ENCODE results near the gene MPIG6B.
A peak's percentile ranks its signal among the peaks of the same experiment; 100 is the strongest.

Gene MPIG6B

GRCh38 chr6:31723245-31723979 lies at the start of gene MPIG6B:
Gene MPIG6B (plus strand): TSS chr6:31723373. CDS start chr6:31723384, 11 bp downstream.
- DNase-seq (ENCODE audit: low spot score) = no peak

GRCh38 chr6:31676322-31676903 lies 46.8 kb upstream of the MPIG6B start:
- DNase-seq (ENCODE audit: low spot score) = no peak

GRCh38 chr6:31676904-31677303 lies 46.3 kb upstream of the MPIG6B start:
- DNase-seq (ENCODE audit: low spot score) = no peak

- DNase-seq (ENCODE audit: low spot score) = no peak
Measured at GRCh38 chr6:31677955-31678354, 45.2 kb upstream of the MPIG6B start.

- peak; percentile 92 for DNase-seq (ENCODE audit: low spot score)
Measured at GRCh38 chr6:31680226-31681134, 42.7 kb upstream of the MPIG6B start, which contains the start of gene LY6G5C. Gene LY6G5C (minus strand): TSS chr6:31681067. CDS start chr6:31680373, 694 bp downstream.

- peak; percentile 32 for DNase-seq (ENCODE audit: low spot score)
Measured at GRCh38 chr6:31681135-31681671, 42.0 kb upstream of the MPIG6B start.

- no peak for DNase-seq (ENCODE audit: low spot score)
Measured at GRCh38 chr6:31683591-31683990, 39.6 kb upstream of the MPIG6B start.

GRCh38 chr6:31686483-31686882 lies 36.7 kb upstream of the MPIG6B start:
- no peak for DNase-seq (ENCODE audit: low spot score)

- DNase-seq (ENCODE audit: low spot score) = no peak
Measured at GRCh38 chr6:31687321-31687720, 35.9 kb upstream of the MPIG6B start.

- DNase-seq (ENCODE audit: low spot score) = no peak
Measured at GRCh38 chr6:31687860-31688693, 35.1 kb upstream of the MPIG6B start.

- DNase-seq (ENCODE audit: low spot score) = no peak
Measured at GRCh38 chr6:31689249-31690110, 33.7 kb upstream of the MPIG6B start.

- DNase-seq (ENCODE audit: low spot score) = no peak
Measured at GRCh38 chr6:31690231-31691077, 32.7 kb upstream of the MPIG6B start.

- DNase-seq (ENCODE audit: low spot score) = no peak
Measured at GRCh38 chr6:31691078-31691463, 32.1 kb upstream of the MPIG6B start.

- DNase-seq (ENCODE audit: low spot score) = no peak
Measured at GRCh38 chr6:31691564-31692108, 31.5 kb upstream of the MPIG6B start.

GRCh38 chr6:31692353-31692752 lies 30.8 kb upstream of the MPIG6B start:
- DNase-seq (ENCODE audit: low spot score) = no peak

GRCh38 chr6:31692886-31693285 lies 30.3 kb upstream of the MPIG6B start:
- DNase-seq (ENCODE audit: low spot score) = no peak

GRCh38 chr6:31693535-31693934 lies 29.6 kb upstream of the MPIG6B start:
- DNase-seq (ENCODE audit: low spot score) = no peak

- DNase-seq (ENCODE audit: low spot score) = no peak
Measured at GRCh38 chr6:31697555-31697954, 25.6 kb upstream of the MPIG6B start.

- DNase-seq (ENCODE audit: low spot score) = no peak
Measured at GRCh38 chr6:31700740-31701401, 22.3 kb upstream of the MPIG6B start.
